Mucosa of descending colon (tissue), 3 donors: ENCODE measurements around the gene PRKAA1. TPM values are rescaled to one million over a fixed set of nuclear protein-coding genes. Genes with fewer than 3 reads are reported as not detected.

Experiments
- ATAC-seq: fragments of 200-7000 bp; cut with Tn5 transposase; one replicate; pipeline ENCODE4 v1.9.1; 2020; ENCODE audit warnings: mild to moderate bottlenecking, moderate library complexity
- DNase-seq, 3 donors: peaks; one replicate each; pipeline ENCODE4 v3.0.0-alpha.2; 2020
- H3K36me3 ChIP-seq: fragments of 200-600 bp; one replicate; pipeline ENCODE4 v1.8.0; 2021; ENCODE audit warnings: low read depth, mild to moderate bottlenecking
- H3K4me1 ChIP-seq: fragments of 200-600 bp; one replicate; pipeline ENCODE4 v1.8.0; 2021; ENCODE audit warnings: low read depth, mild to moderate bottlenecking
- H3K4me3 ChIP-seq: fragments of 200-600 bp; one replicate; pipeline ENCODE4 v1.8.0; 2021; ENCODE audit warnings: mild to moderate bottlenecking
- H3K9me3 ChIP-seq: fragments of 200-600 bp; one replicate; pipeline ENCODE4 v1.8.0; 2021; ENCODE audit warnings: mild to moderate bottlenecking
- CTCF ChIP-seq: fragments of 200-600 bp; IDR thresholded peaks from one replicate; pipeline ENCODE4 v1.8.0; 2022; ENCODE audit warnings: antibody characterized with exemption, mild to moderate bottlenecking
- intact Hi-C, 2 donors: fragments of 100-400 bp; cut with DNase I in 1 of 2; cut with micrococcal nuclease in 1 of 2; formaldehyde crosslinking; loops; one replicate each; pipeline versions ENCODE4 v1.11.0 to v1.11.1; 2022; cut with DNase I, micrococcal nuclease
- total RNA-seq, 3 donors: library from RNA; stranded (reverse); fragmentation: NEBNext Ultra II Directional in 2 of 3; extraction: Animal tissue kit (Norgen Biotek cat#: 25700) in 2 of 3; gene quantifications; one replicate each; pipeline versions ENCODE4 v1.2.1 to v1.2.4, GENCODE V29; 2021 to 2023
- donor health status: DM: no; HTN: no; CAD: no; lungs with moderate emphysema.
- donor health status: DM: no; HTN: no; CAD: no.
- donor health status: DM: no; HTN: yes; CAD: no.

The PRKAA1 gene
- total RNA-seq, 3 donors from 2014 or later: 89.7 to 111 (median 97.9) TPM

GRCh38 chr5:40841068-40841805, 43.1 kb upstream of the PRKAA1 start, which contains the start of gene CARD6:
CARD6 (plus strand) TSS chr5:40841367; CDS start chr5:40841383, 16 bp downstream.
- no peak for ATAC-seq
- no peak for TF ChIP-seq CTCF
- no peaks in the 10 kb centered on the region for H3K9me3 ChIP-seq
- H3K36me3 ChIP-seq: no peaks in the 10 kb centered on the region
- H3K4me1 ChIP-seq: no peaks in the 10 kb centered on the region
- no peak within 1 kb of the TSS for H3K4me3 ChIP-seq
- DNase-seq: peak in 1 of 3 donors; percentile 21
- intact Hi-C loops: no loop called here

GRCh38 chr5:40838086-40838485, 39.9 kb upstream of the PRKAA1 start:
- no peak for DNase-seq
- intact Hi-C loops: loop anchor here in 1 of 2 donors (5.0 kb wide), 1 partner anchor 81 kb away; the partner anchor contains the start of gene TTC33

GRCh38 chr5:40834849-40835787, 36.9 kb upstream of the PRKAA1 start, which contains the start of gene RPL37:
RPL37 (minus strand) TSS chr5:40835222; CDS start chr5:40835185, 37 bp downstream.
- intact Hi-C loops: loop anchor here in 1 of 2 donors (5.0 kb wide), 1 partner anchor 78 kb away; the partner anchor contains the start of gene TTC33

More at GRCh38 chr5:40838086-40838485, 39.9 kb upstream of the PRKAA1 start:
- no peak for TF ChIP-seq CTCF
- no peaks in the 10 kb centered on the region for H3K9me3 ChIP-seq
- H3K4me1 ChIP-seq: peaks cover 5% of the 10 kb centered on the region
- no peak overlapping the region for H3K4me3 ChIP-seq
- H3K36me3 ChIP-seq: no peaks in the 10 kb centered on the region
- no peak for ATAC-seq

GRCh38 chr5:40834391-40834848, 36.2 kb upstream of the PRKAA1 start:
- ATAC-seq (peak; percentile 42), DNase-seq (peak in 2 of 3 donors; percentile 35 to 46)
- H3K4me3 ChIP-seq: peak overlapping the region; percentile 52
- H3K9me3 ChIP-seq: no peaks in the 10 kb centered on the region
- H3K4me1 ChIP-seq: peaks cover 9% of the 10 kb centered on the region
- H3K36me3 ChIP-seq: peaks cover 10% of the 10 kb centered on the region
- intact Hi-C loops: no loop called here
- no peak for TF ChIP-seq CTCF

More at GRCh38 chr5:40834849-40835787, 36.9 kb upstream of the PRKAA1 start, which contains the start of gene RPL37:
- DNase-seq (peak; percentile 95 to 97 (median 96)), ATAC-seq (peak; percentile 99)
- TF ChIP-seq CTCF: no peak
- H3K36me3 ChIP-seq: peaks cover 10% of the 10 kb centered on the region
- H3K4me3 ChIP-seq: peak within 1 kb of the TSS; percentile 52
- H3K4me1 ChIP-seq: peaks cover 9% of the 10 kb centered on the region
- no peaks in the 10 kb centered on the region for H3K9me3 ChIP-seq

- Histone ChIP-seq H3K4me3 (no peak overlapping the region), H3K4me1 (peaks cover 9% of the 10 kb centered on the region), H3K9me3 (no peaks in the 10 kb centered on the region), H3K36me3 (peaks cover 10% of the 10 kb centered on the region)
- DNase-seq (no peak), ATAC-seq (no peak)
- intact Hi-C loops: no loop called here
- no peak for TF ChIP-seq CTCF
These were observed 35.6 kb upstream of the PRKAA1 start for GRCh38 chr5:40833712-40834229.
